GM12873 (cell line): Measurements from ENCODE around the gene ART1.

ENCODE experiments used
- TF ChIP-seq, protein P1 (sequence below): IDR thresholded peaks from 2 replicates; pipeline ENCODE4 v1.5.1; 2012; ENCODE audit warnings: low read depth, mild to moderate bottlenecking, moderate library complexity, low read length, control low read depth; ENCODE audit not compliant: insufficient read depth; ENCODE audit errors: missing control alignments

The ART1 gene

DNA sequence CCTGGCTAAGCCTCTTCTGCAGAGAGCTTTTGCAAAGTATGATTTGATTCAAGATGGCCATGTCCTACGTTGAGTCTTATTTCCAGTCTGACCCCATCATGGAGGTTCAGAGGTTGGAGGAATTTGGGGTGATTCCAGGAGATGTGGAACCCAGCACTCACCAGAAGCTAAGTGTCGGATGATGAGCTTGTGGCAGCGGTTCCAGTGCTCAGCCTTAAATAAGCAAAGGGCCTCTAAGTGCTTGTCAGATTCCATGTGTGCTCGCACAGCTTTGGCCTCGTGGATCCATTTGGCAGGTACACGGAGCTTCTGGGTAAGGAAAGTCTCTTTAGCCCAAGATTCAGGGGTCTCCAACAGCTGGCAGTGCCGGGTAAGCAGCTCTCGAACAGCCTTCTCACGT is 38.1 kb downstream of the ART1 start:
- TF ChIP-seq, protein P1, sequence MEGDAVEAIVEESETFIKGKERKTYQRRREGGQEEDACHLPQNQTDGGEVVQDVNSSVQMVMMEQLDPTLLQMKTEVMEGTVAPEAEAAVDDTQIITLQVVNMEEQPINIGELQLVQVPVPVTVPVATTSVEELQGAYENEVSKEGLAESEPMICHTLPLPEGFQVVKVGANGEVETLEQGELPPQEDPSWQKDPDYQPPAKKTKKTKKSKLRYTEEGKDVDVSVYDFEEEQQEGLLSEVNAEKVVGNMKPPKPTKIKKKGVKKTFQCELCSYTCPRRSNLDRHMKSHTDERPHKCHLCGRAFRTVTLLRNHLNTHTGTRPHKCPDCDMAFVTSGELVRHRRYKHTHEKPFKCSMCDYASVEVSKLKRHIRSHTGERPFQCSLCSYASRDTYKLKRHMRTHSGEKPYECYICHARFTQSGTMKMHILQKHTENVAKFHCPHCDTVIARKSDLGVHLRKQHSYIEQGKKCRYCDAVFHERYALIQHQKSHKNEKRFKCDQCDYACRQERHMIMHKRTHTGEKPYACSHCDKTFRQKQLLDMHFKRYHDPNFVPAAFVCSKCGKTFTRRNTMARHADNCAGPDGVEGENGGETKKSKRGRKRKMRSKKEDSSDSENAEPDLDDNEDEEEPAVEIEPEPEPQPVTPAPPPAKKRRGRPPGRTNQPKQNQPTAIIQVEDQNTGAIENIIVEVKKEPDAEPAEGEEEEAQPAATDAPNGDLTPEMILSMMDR = no peak

DNA sequence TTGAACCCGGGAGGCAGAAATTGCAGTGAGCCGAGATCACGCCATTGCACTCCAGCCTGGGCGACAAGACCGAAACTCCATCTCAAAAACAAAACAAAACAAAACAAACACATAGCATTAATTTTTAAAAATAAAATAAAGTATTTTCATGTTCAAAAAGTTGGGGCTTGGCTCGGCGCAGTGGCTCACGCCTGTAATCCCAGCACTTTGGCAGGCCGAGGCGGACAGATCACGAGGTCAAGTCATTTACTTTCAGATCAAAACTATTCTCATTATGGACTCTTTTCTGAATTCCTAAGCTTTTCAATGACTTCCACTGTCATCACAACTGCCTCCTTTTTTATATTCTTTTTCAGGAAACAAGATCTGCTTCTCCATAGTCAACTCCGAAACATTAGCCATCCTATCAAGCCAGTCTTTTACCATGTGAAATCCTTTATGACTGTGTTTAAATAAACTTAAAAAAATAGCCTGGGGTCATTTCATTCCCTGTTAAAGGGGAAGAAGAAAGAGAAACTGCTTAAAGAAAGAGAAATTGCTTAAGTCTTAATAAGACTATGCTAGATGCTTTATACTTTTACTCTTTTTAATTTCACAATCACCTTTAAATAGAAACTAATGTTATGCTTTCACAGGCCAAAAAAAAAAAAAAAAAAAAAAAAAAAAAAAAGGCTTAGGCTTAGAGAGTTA is 39.3 kb downstream of the ART1 start:
- TF ChIP-seq, protein P1 = no peak

DNA sequence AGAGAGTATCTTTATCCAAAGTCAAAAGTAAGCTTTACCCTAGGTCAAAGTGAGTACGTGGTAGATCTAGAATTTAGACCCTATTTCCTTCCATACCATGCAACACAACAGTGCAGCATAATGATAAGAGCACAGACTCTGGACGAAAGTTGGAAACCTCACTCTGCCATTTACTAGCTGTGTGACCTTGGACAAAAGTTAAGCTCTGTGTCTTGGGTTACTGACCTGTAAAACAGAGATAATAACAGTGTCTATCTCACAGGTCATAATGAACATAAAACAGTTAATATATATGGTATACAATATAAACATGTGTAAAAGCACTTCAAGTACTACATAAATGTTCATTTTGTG is 39.9 kb downstream of the ART1 start:
- TF ChIP-seq, protein P1 = no peak

DNA sequence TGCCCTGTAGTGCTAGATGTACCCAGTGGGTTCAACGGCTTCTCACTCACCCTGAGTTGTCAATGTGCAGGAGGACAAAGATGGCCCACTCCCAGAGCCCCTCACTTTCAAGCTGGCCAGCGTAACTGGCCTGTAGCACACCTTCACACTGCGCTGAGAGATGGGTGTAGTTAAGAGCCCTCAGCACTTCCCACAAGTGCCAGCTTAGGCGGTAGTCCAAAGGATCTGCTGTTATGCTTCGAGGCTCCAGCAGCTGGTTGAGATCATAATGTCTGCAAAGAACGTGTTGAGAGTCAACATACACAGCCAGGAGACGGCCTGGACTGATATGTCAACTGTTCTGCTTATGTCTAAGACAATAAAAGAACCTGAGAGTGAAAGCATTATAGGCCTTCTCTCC is 41.0 kb downstream of the ART1 start:
- TF ChIP-seq, protein P1 = no peak

DNA sequence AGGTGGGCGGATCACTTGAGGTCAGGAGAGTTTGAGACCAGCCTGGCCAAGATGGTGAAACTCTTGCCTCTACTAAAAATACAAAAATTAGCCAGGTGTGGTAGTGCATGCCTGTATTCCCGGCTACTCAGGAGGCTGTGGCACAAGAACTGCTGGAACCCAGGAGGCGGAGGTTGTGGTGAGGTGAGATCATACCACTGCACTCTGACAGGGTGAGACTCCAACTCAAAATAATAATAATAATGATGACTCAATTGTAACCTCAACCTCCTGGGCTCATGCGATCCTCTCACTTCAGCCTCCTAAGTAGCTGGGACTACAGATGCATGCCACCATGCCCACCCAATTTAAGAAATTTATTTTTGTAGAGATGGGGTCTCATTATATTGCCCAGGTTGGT is 41.8 kb downstream of the ART1 start:
- TF ChIP-seq, protein P1 = no peak

DNA sequence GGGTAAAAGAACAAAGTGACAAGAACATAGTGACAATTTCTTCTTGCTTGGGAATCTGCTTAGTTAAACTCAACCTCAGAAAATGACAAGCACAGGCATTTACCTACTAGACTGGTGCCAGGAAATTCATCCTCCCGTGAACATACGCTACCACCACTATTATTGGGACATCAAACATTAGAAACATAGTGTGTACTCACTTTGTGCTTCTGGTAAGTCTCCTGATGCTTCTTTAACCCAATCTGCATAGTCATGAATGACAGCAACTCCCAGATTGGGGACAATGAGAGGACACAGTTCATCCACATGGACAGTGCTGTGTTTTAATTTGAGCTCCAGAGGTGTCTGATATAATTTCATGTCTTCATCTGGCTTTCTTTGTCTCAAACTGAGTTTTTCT is 55.5 kb downstream of the ART1 start:
- TF ChIP-seq, protein P1 = no peak

DNA sequence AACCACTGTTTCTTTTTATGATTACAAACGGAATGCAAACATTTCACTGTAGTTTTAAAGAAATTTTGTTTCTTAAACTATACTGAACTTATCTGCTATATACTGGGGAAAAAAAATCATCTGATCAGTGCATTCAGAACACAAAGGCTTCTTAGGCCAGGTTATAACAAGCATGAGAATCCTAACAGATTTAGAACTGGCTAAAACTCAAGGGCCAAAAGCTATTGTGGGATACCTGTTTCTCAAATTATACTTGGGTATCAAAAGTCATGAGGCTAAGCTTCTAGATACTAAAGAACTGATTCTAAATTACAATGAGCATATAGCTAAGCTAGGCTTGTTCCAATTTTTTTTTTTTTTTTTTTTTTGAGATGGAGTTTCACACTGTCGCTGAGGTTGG is 56.0 kb downstream of the ART1 start:
- TF ChIP-seq, protein P1 = no peak
